Thymus (tissue), 11 donors: ENCODE data around the gene SAPCD1. TPM values are rescaled to one million over a fixed set of nuclear protein-coding genes. Genes with fewer than 3 reads are reported as not detected.
"Not testable (repeated sequence)": the region's sequence is repeated elsewhere in the genome, so short reads cannot be mapped to it uniquely, and the experiment has no call there.

ENCODE experiments used
- DNase-seq, 9 donors: peaks; one replicate each; pipeline ENCODE4 v3.0.0-alpha.2; 2013; ENCODE audit warnings: low spot score in 9 of 9, low read depth in 6 of 9, missing footprints in 1 of 9
- H3K27ac ChIP-seq, 2 donors: one replicate each; pipeline ENCODE4 v1.5.1; 2013; ENCODE audit warnings: control low read depth in 1 of 2, low read depth in 1 of 2, low read length in 1 of 2, mild to moderate bottlenecking in 1 of 2, moderate library complexity in 1 of 2
- H3K27me3 ChIP-seq, 2 donors: one replicate each; pipeline ENCODE4 v1.5.1; 2013; ENCODE audit warnings: low read length in 1 of 2; ENCODE audit not compliant: control insufficient read depth in 2 of 2, insufficient read depth in 1 of 2
- H3K36me3 ChIP-seq, 2 donors: one replicate each; pipeline ENCODE4 v1.5.1; 2013; ENCODE audit warnings: low read length in 1 of 2, mild to moderate bottlenecking in 1 of 2, moderate library complexity in 1 of 2; ENCODE audit not compliant: control insufficient read depth in 2 of 2, insufficient read depth in 2 of 2
- H3K4me1 ChIP-seq, 2 donors: one replicate each; pipeline ENCODE4 v1.5.1; 2013; ENCODE audit warnings: low read length in 2 of 2; ENCODE audit not compliant: control insufficient read depth in 2 of 2, insufficient read depth in 2 of 2
- H3K4me3 ChIP-seq, 2 donors: one replicate each; pipeline ENCODE4 v1.5.1; 2013; ENCODE audit warnings: low read length in 2 of 2, control low read depth in 1 of 2, mild to moderate bottlenecking in 1 of 2
- H3K9me3 ChIP-seq, 2 donors: one replicate each; pipeline ENCODE4 v1.5.1; 2013; ENCODE audit warnings: low read length in 1 of 2, mild to moderate bottlenecking in 1 of 2; ENCODE audit not compliant: control insufficient read depth in 2 of 2, insufficient read depth in 1 of 2
- WGBS: extraction: QIAGEN DNeasy Blood & Tissue Kit; methylation state at CpG from one replicate; pipeline ENCODE4 v1.1.7; 2013; 5-methylcytosine and 5-hydroxymethylcytosine counted together
- polyA plus RNA-seq: library from polyadenylated mRNA; stranded (reverse); fragments of 200-250 nt; gene quantifications from one replicate; pipeline ENCODE4 v1.2.3, GENCODE V29; 2013
- total RNA-seq: library from RNA; stranded (reverse); fragments of 120-200 nt; gene quantifications from one replicate; pipeline ENCODE4 v1.2.4, GENCODE V29; 2013
- donor health status: healthy.

The SAPCD1 gene
- total and polyA plus RNA-seq, 2 donors: 1.2 to 9.7 TPM

GRCh38 chr6:31797588-31797987 is 35.1 kb downstream of the SAPCD1 start:
- DNase-seq: peak in 3 of 9 donors; percentile 58 to 84 (median 67)
- H3K27me3 ChIP-seq: no peaks in the 10 kb centered on the region
- H3K36me3 ChIP-seq: peaks cover 8 to 20% of the 10 kb centered on the region in 2 donors
- WGBS: 16% methylated on average over 5 of the region's 5 CpGs
- peak overlapping the region; percentile 88 to 96 for H3K27ac ChIP-seq
- H3K4me1 ChIP-seq: peaks cover 16 to 38% of the 10 kb centered on the region in 2 donors
- H3K4me3 ChIP-seq: no peak overlapping the region
- H3K9me3 ChIP-seq: peaks cover 0 to under 1% of the 10 kb centered on the region in 2 donors

DNA sequence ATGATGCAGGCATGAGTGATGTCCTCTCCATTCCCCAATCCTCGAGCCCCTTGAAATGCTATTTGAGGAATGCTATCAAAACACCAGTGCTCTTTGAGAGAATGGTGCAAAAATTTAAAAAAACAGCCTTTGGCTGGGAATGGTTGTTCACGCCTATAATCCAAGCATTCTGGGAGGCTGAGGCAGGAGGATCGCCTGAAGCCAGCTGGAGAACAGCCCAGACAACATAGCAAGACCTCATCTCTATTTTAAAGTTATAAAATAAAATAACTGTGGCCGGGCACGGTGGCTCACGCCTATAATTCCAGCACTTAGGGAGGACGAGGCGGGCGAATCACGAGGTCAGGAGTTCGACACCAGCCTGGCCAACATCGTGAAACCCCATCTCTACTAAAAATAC is 37.3 kb downstream of the SAPCD1 start:
- H3K27me3 ChIP-seq: no peaks in the 10 kb centered on the region
- 97% methylated on average over 12 of the region's 12 CpGs for WGBS
- DNase-seq: no peak
- H3K4me1 ChIP-seq: peaks cover 14 to 30% of the 10 kb centered on the region in 2 donors
- no peak overlapping the region for H3K27ac ChIP-seq
- no peak overlapping the region for H3K4me3 ChIP-seq
- no peaks in the 10 kb centered on the region for H3K9me3 ChIP-seq
- H3K36me3 ChIP-seq: peaks cover 16 to 24% of the 10 kb centered on the region in 2 donors

DNA sequence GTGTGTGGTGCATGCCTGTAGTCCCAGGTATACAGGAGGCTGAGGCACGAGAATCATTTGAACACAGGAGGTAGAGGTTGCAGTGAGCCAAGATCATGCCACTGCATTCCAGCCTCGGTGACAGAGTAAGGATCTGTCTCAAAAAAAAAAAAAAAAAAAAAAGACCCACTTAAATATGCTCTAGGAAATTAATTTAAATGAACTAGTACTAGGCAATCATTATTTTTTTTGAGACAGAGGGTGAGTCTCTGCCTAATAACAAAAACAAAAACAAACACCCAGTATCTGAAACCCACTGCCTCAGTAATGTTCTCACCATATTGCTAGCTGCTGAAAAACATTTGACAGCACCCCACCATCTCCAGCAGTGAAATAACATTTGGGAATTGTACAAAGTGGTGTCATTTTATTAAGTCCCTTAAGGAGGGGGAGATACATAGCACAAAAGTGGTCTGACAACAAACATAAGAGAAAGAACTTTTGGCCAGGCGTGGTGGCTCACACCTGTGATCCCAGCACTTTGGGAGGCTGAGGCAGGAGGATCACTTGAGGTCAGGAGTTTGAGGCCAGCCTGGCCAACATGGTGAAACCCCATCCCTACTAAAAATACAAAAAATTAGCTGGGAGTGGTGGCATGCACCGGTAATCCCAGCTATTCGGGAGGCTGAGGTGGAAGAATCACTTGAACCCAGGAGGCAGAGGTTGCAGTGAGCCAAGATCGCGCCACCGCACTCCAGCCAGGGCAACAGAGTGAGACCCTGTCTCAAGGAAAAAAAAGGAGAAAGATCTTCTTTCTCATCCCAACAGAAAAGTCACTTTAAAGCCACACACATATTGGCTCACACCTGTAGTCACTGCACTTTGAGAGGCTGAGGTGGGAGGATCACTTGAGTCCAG is 38.8 kb downstream of the SAPCD1 start:
- not testable (repeated sequence) for H3K27me3 ChIP-seq, H3K4me3 ChIP-seq, DNase-seq, H3K27ac ChIP-seq, H3K9me3 ChIP-seq
- 98% methylated on average over 8 of the region's 8 CpGs for WGBS
- H3K36me3 ChIP-seq: peaks cover 16 to 24% of the 10 kb centered on the region in 2 donors
- H3K4me1 ChIP-seq: peaks cover 13 to 31% of the 10 kb centered on the region in 2 donors

DNA sequence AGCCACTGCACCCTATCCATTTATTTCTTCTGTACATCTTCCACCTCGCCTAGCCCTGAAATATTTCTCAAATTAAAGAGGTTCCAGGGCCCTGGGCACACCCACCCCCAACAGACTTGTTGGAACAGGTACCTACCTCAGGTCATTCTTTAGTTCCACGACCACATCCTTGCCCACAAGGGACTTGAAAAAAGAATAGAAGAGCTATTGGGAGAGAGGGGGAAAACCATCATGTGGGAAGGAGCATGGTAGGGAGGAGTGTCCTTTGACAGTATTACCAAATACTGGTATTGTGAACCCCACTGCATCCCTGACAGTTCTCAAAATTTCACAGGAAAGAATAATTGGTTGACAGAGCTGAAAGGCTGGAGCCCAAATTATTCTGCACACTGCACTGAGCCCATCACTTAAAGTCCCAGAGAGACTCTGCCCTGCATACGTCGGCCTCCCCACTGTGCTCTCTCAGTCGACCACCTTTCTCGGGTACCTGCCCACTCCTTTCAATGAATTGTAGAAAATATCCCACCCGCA is 43.5 kb downstream of the SAPCD1 start:
- Histone ChIP-seq H3K27ac (peak overlapping the region; percentile 85 to 91), H3K36me3 (peaks cover 15 to 24% of the 10 kb centered on the region in 2 donors), H3K4me1 (peaks cover 6 to 17% of the 10 kb centered on the region in 2 donors), H3K9me3 (no peaks in the 10 kb centered on the region), H3K27me3 (no peaks in the 10 kb centered on the region), H3K4me3 (peak overlapping the region; percentile 65 to 70)
- WGBS: 16% methylated on average over 7 of the region's 7 CpGs
- DNase-seq: no peak

- no peaks in the 10 kb centered on the region for H3K9me3 ChIP-seq
- H3K4me1 ChIP-seq: peaks cover 6 to 17% of the 10 kb centered on the region in 2 donors
- DNase-seq: peak in 8 of 9 donors; percentile 88 to 98 (median 95)
- WGBS: under 1% methylated on average over 51 of the region's 51 CpGs
- peak within 1 kb of the TSS; percentile 85 to 91 for H3K27ac ChIP-seq
- peaks cover 9 to 22% of the 10 kb centered on the region in 2 donors for H3K36me3 ChIP-seq
- no peaks in the 10 kb centered on the region for H3K27me3 ChIP-seq
- H3K4me3 ChIP-seq: peak within 1 kb of the TSS; percentile 65 to 70
These were observed 44.2 kb downstream of the SAPCD1 start, which contains the start of gene LSM2 for GRCh38 chr6:31806470-31807272. Gene LSM2, minus strand, starts transcription at chr6:31806966. Its CDS starts 209 bp downstream, at chr6:31806757.

DNA sequence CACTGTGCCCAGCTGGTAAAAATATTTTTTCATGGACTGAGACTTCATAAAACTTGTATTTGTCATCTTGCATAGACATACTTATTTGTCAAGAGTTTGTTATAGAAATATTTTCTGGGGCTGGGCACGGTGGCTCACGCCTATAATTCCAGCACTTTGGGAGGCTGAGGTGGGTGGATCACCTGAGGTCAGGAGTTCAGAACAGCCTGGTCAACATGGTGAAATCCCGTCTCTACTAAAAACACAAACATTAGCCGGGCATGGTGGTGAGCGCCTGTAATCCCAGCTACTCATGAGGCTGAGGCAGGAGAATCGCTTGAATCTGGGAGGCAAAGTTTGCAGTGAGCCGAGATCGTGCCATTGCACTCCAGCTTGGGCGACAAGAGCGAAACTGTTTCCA is 46.1 kb downstream of the SAPCD1 start:
- not testable (repeated sequence) for DNase-seq, H3K27me3 ChIP-seq, H3K27ac ChIP-seq, H3K9me3 ChIP-seq, H3K36me3 ChIP-seq, H3K4me3 ChIP-seq
- WGBS: 97% methylated on average over 10 of the region's 10 CpGs
- peaks cover 9 to 20% of the 10 kb centered on the region in 2 donors for H3K4me1 ChIP-seq

DNA sequence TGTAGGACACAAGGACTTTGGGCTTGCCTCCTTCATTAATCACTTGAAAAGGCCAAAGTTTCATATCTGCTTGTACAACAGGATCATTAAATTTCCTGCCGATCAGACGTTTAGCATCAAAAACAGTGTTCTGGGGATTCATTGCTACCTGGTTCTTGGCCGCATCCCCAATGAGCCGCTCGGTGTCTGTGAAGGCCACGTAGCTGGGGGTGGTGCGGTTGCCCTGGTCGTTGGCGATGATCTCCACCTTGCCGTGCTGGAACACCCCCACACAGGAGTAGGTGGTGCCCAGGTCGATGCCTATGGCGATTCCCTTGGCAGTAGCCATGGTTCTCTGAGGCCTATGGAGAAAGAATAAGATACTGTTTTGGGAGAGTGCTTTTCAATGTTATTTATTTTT is 49.2 kb downstream of the SAPCD1 start:
- WGBS: 97% methylated on average over 12 of the region's 12 CpGs
- peaks cover 0 to 26% of the 10 kb centered on the region in 2 donors for H3K27me3 ChIP-seq
- peaks cover 0 to 4% of the 10 kb centered on the region in 2 donors for H3K9me3 ChIP-seq
- H3K4me3 ChIP-seq: no peak overlapping the region
- H3K27ac ChIP-seq: no peak overlapping the region
- H3K4me1 ChIP-seq: peaks cover 6 to 28% of the 10 kb centered on the region in 2 donors
- H3K36me3 ChIP-seq: peaks cover 0 to 8% of the 10 kb centered on the region in 2 donors
- DNase-seq: no peak

DNA sequence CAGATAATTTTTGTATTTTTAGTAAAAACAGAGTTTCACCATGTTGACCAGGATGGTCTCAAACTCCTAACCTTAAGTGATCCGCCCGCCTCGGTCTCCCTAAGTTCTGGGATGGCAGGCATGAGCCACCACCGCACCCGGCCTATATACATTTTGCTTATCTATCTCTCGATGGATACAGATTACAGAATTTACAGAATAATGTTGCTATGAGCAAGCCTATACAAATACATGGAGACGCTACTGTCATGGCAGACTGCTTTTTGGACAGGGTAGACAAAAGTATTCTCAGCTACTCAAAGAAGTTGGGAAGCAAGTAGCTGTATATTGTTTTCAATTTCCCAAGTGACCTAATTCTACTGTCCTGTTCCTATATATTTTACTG is 51.0 kb downstream of the SAPCD1 start:
- Histone ChIP-seq H3K4me3 (no peak overlapping the region), H3K36me3 (peaks cover 0 to 8% of the 10 kb centered on the region in 2 donors), H3K27ac (peak overlapping the region in 1 of 2 donors; percentile 70), H3K9me3 (peaks cover 0 to 4% of the 10 kb centered on the region in 2 donors), H3K4me1 (peaks cover 6 to 31% of the 10 kb centered on the region in 2 donors), H3K27me3 (peaks cover 0 to 26% of the 10 kb centered on the region in 2 donors)
- no peak for DNase-seq
- WGBS: 97% methylated on average over 7 of the region's 7 CpGs
